ENCODE data around the gene TCEANC.

Gene TCEANC

DNA sequence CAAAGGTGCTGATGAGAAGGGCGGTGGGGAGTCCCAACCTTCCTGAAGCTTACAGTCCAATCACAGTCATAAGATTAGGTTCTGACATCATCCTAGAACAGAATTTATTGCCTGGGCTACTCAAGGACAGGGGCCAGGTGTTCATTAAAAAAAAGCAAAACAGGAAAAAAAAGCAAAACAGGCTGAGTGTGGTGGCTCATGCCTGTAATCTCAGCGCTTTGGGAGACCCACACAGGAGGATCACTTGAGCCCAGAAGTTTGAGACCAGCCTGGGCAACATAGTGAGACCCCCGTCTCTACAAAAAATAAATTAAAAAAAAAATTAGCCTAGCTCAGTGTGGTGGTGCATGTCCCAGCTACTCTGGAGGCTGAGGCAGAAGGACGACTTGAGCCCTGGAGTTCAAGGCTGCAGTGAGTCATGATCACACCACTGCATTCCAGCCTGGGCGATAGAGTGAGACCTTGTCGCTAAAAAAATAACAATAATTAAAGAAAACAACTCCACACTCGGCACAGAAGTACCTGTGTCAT is 39.0 kb downstream of the TCEANC start:
- no peak for DNase-seq (ENCODE audit: low read depth in 2 of 3, low spot score in 1 of 3)

DNA sequence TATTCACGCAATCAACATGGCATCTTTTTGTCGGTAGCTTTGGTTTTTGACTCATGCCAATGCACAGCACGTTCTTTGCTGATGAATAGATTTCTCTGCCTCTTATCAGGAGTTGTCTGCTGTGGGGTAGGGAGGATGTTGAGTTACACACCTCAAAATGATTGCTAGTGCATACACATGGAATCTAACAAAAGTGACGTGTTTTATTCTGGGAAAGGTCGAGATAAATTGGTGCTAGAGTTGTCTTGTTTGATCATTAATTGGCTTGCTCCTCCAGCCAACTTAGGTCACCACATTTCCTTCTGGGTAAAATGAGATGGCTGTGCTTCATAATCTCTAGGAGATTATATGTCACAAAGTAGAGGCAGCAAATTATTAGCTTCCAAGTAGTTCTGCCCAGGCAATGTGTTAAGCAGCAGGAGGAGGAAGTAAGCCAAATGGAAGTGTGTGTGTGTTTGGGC is 39.9 kb downstream of the TCEANC start:
- no peak for DNase-seq (ENCODE audit: low read depth in 2 of 3, low spot score in 1 of 3)

GRCh38 chrX:13693341-13693961 is 40.5 kb downstream of the TCEANC start:
- no peak for DNase-seq (ENCODE audit: low read depth in 2 of 3, low spot score in 1 of 3)

DNA sequence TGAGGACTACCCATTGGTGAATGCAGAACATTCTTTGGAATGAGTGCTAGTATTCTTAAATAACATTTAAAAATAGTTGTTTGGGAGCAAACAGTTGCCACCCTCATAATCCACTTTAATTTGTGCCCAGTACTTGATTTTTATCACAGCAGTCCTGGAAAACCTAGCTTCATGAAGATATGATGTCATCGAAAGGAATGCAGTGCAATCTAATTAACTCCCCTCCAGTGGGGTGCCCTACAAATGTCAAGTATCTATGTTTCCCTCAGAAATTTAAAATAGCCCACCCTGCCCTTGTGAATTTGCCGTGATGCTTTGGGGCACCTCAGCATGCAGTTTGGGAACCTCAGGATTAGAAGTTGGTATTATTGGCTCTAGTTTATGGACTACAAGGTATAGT is 41.4 kb downstream of the TCEANC start:
- no peak for DNase-seq (ENCODE audit: low read depth in 2 of 3, low spot score in 1 of 3)

- DNase-seq (ENCODE audit: low read depth in 2 of 3, low spot score in 1 of 3) = no peak
These were observed 42.0 kb downstream of the TCEANC start for GRCh38 chrX:13694983-13695382.

GRCh38 chrX:13695601-13696115 is 42.7 kb downstream of the TCEANC start:
- no peak for DNase-seq (ENCODE audit: low read depth in 2 of 3, low spot score in 1 of 3)

DNA sequence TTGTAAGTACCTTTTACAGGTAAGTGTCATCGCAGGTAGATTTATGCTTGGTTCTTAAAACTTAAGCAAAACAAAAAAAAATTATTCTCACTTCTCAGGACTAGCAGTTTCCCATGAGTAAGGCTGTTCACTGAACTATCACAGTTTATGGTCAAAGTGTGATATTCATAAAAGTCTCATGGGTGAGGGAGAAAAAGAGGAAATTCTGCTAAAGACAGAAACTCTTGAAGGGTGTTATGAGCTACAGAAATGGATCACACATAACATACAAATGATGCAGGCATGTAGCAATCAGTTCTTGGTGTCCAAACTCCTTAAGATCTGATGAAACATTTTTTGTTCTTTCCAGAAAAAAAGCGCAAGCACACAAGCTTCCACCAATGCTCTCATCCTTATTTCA is 44.5 kb downstream of the TCEANC start:
- DNase-seq (ENCODE audit: low read depth in 2 of 3, low spot score in 1 of 3) = no peak

GRCh38 chrX:13697976-13698375 is 45.0 kb downstream of the TCEANC start:
- no peak for DNase-seq (ENCODE audit: low read depth in 2 of 3, low spot score in 1 of 3)

GRCh38 chrX:13698432-13698831 is 45.5 kb downstream of the TCEANC start:
- DNase-seq (ENCODE audit: low read depth in 2 of 3, low spot score in 1 of 3) = no peak

DNA sequence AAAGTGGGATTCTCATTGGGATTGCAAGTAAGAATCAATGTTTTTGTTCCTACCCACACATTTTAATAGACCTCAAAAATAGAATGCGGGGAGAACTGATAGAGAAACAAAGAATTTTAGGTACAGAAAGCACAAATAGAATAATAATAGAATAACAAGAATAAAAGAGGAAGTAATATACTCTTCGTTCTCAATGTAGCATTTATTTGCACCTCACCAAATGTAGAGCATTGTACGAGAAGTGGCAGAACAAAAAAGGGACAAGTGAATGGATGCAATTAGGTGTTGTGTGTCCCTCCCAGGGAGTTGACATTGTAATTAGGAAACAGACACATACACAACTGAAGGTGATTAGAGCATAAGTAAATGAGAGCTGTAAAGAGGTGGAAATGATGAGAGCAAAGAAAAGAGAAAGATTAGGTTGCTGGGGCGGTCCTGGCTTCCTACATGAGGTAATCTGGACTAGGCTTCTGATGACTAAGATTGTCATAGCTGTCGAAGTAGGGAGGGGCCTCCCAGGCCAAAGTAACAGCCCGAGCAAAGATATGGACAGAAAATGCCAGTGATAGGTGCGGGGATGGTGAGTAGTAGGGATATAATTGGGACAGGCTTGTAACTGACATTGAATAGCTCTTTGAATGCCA is 46.4 kb downstream of the TCEANC start:
- no peak for DNase-seq (ENCODE audit: low read depth in 2 of 3, low spot score in 1 of 3)

DNA sequence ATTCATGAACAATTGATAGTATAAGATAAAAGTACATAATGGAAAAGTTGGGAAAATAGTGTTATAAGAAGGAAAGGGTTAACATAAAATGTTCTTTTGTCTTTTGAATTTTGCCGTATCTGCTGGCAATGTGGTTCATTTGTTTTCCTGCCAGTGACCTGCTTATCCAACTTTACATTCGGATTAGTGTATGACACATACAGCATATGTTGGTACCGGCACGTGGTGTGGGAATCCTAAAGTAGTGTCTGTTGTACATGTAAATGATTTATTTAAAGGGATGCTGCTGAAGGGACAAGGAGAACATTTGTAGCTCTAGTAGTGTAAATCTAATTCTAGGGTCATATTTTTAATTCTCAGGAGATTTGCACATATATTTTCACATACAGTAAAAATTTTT is 47.4 kb downstream of the TCEANC start:
- no peak for DNase-seq (ENCODE audit: low read depth in 2 of 3, low spot score in 1 of 3)

DNA sequence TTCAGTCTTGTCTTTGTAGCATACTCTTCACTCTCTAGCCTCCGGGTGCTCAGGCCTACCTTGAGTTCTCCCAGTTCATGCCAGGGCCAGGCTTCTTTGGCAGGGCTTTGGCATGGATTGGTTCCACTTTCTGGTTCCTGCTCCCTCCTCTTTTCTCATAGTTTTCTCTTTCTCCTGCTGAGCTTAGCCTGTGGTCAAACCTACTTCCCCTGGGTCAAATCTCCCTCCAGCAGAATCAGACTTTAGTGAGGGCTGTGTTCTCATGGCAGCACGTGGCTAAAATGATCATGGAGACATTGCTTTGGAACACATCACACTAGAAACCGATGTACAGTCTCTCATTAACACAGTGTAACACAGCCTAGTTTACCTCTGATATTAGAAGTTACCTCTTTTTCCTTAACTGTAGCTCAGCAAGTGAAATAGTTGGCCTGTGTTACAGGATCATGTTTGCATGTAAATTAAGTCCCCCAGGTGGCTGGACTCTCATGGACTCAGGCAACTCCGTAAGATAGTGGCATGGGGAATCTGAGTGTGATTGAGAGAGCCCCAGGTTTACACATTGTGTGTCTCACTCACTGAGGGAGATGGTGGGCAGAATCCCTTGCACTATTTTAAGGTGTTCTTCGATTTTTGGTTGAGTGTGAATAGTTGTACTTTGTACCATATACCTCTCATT is 49.3 kb downstream of the TCEANC start:
- DNase-seq (ENCODE audit: low read depth in 2 of 3, low spot score in 1 of 3) = no peak

DNA sequence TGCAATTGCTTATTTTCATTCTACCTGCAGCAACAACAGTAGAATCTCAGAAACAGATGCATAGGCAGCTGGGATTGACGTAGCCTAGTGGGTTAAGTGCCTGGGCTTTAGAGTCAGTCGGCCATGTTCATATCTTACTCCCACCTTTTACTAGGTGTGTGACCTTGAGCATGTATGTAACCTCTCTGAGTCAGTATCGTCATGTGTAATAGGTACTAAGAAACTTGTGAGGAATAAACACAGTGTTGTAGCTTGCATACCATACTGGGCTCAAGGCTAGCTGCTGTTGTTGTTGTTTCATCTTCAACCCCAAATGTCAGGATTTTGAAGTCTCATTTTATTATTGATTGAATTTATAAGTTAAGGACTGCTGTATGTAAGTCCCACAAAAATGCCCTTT is 50.2 kb downstream of the TCEANC start:
- no peak for DNase-seq (ENCODE audit: low read depth in 2 of 3, low spot score in 1 of 3)

GRCh38 chrX:13703589-13703988 is 50.6 kb downstream of the TCEANC start:
- no peak for DNase-seq (ENCODE audit: low read depth in 2 of 3, low spot score in 1 of 3)

DNA sequence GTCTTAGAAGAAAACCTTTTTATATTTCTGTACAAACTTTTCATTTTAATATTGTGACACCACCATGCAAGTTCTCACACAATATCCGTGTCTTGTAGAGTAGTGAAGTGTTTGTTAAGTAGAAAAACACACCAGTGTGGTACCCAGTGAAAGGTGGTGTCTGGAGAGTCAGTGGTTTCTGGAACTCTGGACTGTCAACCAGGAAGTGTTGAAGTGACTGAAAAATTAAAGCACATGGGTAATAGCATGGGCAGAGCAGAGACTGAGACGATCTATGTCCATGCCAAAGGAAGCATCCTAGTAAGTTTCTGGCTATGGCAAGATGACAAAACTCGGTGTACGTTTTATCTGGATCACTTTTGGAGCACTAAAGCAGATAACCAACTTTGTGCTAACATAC is 58.2 kb downstream of the TCEANC start:
- DNase-seq (ENCODE audit: low read depth in 2 of 3, low spot score in 1 of 3) = no peak

Data from stimulated activated CD4-positive, alpha-beta T cell treated with anti-CD3 and anti-CD28 coated beads, Interleukin-12 subunit alpha, Interleukin-12 subunit beta, amount 100 ng/mL, for 48 hours (primary cell).